Measurements from ENCODE around the gene WDR72.

The WDR72 gene

DNA sequence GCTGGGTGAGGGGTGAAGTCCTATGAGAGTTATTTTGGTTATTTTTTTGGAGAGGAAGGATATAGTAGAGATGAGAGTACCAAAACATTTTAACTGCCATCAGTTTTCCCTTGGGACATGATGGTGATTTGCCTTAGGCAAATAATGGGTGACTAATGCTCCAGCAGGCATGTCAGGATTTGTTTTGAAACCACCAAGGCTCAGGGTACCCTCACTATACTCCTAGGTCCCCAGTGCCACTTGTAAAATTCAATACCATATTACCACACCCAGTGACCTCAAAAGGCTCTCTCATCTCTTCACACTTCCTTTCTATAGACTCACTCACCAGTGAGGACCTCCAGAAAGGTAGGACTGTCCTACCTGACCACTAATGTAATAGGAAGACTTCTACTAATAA lies 83.6 kb downstream of the WDR72 start:
- no peak overlapping the region for H3K4me3 ChIP-seq (ENCODE audit: low read depth, low read length)
- TF ChIP-seq, protein P1, sequence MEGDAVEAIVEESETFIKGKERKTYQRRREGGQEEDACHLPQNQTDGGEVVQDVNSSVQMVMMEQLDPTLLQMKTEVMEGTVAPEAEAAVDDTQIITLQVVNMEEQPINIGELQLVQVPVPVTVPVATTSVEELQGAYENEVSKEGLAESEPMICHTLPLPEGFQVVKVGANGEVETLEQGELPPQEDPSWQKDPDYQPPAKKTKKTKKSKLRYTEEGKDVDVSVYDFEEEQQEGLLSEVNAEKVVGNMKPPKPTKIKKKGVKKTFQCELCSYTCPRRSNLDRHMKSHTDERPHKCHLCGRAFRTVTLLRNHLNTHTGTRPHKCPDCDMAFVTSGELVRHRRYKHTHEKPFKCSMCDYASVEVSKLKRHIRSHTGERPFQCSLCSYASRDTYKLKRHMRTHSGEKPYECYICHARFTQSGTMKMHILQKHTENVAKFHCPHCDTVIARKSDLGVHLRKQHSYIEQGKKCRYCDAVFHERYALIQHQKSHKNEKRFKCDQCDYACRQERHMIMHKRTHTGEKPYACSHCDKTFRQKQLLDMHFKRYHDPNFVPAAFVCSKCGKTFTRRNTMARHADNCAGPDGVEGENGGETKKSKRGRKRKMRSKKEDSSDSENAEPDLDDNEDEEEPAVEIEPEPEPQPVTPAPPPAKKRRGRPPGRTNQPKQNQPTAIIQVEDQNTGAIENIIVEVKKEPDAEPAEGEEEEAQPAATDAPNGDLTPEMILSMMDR (conservative IDR thresholded peaks at IDR 0.05; ENCODE audit: low read depth, low read length): no peak
- DNase-seq (ENCODE audit: low read depth): no peak

DNA sequence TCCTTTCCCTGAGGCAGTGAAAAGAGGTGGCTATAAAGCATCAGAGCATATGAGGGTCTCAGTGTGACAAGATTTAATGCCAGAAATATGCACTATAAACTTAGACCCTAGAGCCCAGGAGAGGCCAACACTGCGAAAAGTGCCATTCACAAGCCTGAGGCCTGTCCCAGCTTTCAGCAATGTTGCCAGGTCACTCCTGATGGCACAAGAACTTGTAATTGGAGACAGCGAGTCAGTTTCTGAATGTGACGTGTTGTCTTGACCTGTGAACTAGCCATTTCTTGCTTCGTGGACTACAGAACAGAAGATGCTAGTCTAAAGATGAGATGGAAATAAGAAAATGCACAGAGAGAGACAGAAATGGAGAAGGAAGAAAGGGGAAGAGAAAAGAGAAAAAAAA lies 87.9 kb downstream of the WDR72 start:
- DNase-seq (ENCODE audit: low read depth): no peak
- H3K4me3 ChIP-seq (ENCODE audit: low read depth, low read length): no peak overlapping the region
- TF ChIP-seq, protein P1 (conservative IDR thresholded peaks at IDR 0.05; ENCODE audit: low read depth, low read length): no peak

DNA sequence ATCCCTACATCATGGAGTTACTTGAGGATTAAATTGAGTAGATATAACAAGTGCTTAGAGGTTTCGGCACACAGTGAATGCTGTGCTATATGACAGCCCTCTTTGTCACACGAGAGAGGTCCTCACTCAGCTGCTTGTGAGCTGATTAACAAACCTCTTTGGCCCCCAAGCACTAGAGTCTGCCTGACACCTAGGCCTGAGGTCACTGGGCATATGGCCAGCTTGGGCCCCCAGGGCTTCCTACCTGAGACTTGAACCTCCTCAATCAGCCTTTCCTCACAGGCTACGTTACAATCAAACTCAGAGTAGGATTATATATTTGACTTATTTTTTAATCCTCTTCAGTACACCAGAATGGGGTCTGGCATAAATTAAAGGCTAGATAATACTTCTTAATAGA lies 88.8 kb downstream of the WDR72 start:
- no peak overlapping the region for H3K4me3 ChIP-seq (ENCODE audit: low read depth, low read length)
- no peak for DNase-seq (ENCODE audit: low read depth)
- TF ChIP-seq, protein P1 (conservative IDR thresholded peaks at IDR 0.05; ENCODE audit: low read depth, low read length): no peak

DNA sequence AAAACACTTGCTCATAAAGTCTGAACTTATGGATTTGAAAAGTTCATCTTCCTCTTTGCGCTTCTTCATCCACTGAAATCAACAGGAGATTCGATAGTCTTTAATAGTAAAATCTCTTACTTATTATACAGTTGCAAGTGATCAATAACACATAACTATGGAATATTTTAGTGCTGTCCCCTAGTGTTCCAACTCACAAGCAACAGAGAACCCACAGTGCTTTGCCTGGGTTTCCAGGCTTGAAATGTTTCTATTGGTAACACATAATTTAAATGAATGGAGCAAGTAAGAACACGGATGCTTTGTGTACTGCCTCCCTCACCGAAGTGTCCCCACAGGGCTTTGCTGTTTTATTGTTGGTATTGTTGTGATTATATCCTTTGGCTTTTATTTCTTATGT lies 93.5 kb downstream of the WDR72 start:
- DNase-seq (ENCODE audit: low read depth): no peak
- TF ChIP-seq, protein P1 (conservative IDR thresholded peaks at IDR 0.05; ENCODE audit: low read depth, low read length): peak; percentile 9
- H3K4me3 ChIP-seq (ENCODE audit: low read depth, low read length): no peak overlapping the region

DNA sequence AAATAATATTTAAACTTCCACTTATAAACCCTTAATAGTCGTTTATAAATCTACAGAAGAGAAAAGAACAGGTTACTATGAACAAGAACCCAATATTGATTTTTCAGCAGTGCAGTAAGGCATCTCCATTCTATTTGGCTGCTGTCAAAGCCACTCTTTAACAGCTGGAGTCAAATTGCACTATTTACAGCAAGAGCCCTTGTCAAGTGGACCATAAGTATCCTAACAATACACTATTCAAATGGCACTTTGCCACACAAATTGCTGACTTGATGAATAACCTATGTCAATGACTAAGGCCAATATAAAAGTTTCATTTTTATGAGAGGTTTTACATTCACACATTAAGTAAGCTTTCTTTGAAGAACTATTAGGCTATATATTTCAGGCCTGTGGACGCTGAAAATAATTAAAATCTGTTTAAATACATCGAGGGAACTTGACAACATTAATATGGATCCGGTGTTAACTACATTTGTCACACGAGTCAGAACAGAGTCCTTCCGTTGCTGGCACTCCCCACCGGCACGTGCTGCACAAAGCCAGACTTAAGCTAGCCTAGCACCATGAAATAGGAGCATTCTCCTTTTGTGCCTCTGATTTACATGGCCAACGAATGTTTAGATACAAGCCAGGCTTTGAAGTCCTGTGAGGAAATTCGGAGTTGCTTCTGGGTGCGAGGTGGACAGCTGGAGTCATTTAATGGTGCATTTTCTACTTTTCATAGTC lies 100.5 kb downstream of the WDR72 start:
- H3K4me3 ChIP-seq (ENCODE audit: low read depth, low read length): no peak overlapping the region
- DNase-seq (ENCODE audit: low read depth): no peak
- TF ChIP-seq, protein P1 (conservative IDR thresholded peaks at IDR 0.05; ENCODE audit: low read depth, low read length): no peak

DNA sequence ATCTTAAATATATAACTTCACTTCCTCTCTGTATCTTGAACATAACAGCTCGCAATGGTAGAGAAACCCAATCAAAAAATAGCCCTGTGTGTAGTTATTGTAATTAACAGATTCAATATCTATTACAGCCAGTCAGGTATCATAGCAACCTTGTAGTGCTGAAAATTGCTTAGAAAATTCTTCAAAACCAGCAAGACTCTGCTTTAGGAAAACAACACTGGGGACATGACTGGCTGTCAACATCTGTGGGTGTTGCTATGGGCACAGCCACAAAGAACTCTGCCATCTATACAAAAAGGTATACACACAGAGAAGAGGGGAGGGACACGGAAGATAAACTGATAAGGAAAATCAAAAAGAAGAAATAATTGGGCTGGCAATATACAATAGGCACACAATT lies 101.2 kb downstream of the WDR72 start:
- TF ChIP-seq, protein P1 (conservative IDR thresholded peaks at IDR 0.05; ENCODE audit: low read depth, low read length): no peak
- DNase-seq (ENCODE audit: low read depth): no peak
- H3K4me3 ChIP-seq (ENCODE audit: low read depth, low read length): no peak overlapping the region

DNA sequence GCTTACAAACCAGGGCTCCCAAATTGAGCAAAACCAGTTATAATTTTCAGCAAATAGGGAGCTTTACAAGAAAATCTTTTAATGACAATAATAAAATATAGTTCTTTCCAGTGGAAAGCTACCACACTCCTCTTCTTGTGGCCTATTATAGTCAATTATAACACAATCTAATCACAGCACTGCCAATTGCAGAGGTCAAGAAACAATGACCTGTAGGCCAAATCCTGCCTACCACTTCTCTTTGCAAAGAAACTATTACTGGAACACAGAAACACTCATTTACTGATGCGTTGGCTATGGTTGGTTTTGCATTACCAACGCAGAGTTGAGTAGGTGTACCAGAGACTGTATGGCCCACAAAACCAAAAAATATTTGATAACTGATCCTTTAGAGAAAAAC lies 110.5 kb downstream of the WDR72 start:
- TF ChIP-seq, protein P1 (conservative IDR thresholded peaks at IDR 0.05; ENCODE audit: low read depth, low read length): no peak
- DNase-seq (ENCODE audit: low read depth): no peak
- no peak overlapping the region for H3K4me3 ChIP-seq (ENCODE audit: low read depth, low read length)

All from choroid plexus epithelial cell (primary cell).